GM12875 (cell line): ENCODE results near the gene NKAIN1.
"Not testable (repeated sequence)": the region's sequence is repeated elsewhere in the genome, so short reads cannot be mapped to it uniquely, and the experiment has no call there.

Source experiments
- H3K4me3 ChIP-seq: one replicate; pipeline ENCODE4 v1.5.1; 2011; ENCODE audit warnings: low read depth, low read length, control low read depth
- CTCF ChIP-seq: IDR thresholded peaks from 2 replicates; pipeline ENCODE4 v1.5.1; 2011; ENCODE audit warnings: low read depth, mild to moderate bottlenecking, control low read depth, inconsistent platforms, low read length, moderate library complexity, borderline replicate concordance; ENCODE audit not compliant: insufficient read depth

Gene NKAIN1

GRCh38 chr1:31239653-31240241, at the start of gene NKAIN1:
TSS of gene NKAIN1 (minus strand) at chr1:31239887. CDS start at chr1:31239547, 340 bp downstream.
- H3K4me3 ChIP-seq = no peak within 1 kb of the TSS
- no peak for TF ChIP-seq CTCF

- H3K4me3 ChIP-seq = no peak overlapping the region
- TF ChIP-seq CTCF = no peak
These were observed 49.3 kb upstream of the NKAIN1 start for GRCh38 chr1:31289021-31289420.

DNA sequence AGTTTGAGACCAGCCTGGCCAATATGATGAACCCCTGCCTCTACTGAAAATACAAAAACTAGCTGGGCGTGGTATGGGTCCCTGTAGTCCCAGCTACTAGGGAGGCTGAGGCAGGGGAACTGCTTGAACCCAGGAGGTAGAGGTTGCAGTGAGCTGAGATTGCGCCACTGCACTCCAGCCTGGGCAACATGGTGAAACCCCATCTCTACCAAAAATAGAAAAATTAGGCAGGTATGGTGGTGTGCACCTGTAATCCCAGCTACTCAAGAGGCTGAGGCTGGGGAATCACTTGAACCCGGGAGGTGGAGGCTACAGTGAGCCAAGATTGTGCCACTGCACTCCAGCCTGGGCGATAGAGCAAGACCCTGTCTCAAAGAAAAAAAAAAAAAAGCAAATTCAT, 48.1 kb upstream of the NKAIN1 start:
- H3K4me3 ChIP-seq = not testable (repeated sequence)

DNA sequence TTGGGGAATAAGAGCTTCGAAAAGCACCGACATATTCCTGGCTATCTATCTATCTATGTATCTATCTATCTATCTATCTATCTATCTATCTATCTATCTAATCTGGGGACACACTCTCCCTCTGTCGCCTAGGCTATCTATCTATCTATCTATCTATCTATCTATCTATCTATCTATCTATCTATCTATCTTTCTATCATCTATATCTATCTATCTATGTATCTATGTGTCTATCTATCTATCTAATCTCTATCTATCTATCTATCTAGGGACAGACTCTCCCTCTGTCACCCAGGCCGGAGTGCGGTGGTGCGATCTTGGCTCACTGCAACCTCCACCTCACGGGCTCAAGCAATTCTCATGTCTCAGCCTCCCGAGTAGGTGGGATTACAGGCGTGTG, 42.7 kb upstream of the NKAIN1 start:
- H3K4me3 ChIP-seq = not testable (repeated sequence)

DNA sequence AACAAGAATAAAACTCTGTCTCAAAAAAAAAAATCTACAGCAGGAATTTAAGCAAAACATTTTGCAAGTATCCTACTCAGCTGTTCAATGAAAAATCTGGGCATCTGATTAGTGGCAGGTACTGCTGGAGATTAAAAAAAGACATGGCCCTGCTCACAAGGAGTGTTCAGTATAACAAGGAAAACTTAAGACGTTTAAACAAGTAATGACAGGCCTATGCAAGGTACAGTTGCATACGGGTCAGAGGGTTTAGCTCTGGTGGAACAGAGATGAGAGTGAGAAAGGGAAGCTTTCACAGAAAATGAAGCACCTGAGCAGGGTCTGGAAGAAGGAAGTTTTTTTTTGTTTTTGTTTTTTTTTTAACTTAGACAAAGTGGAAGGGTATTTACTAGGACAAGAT, 33.9 kb upstream of the NKAIN1 start:
- no peak for TF ChIP-seq CTCF
- no peak overlapping the region for H3K4me3 ChIP-seq

- no peak for TF ChIP-seq CTCF
- no peak overlapping the region for H3K4me3 ChIP-seq
These were observed 32.7 kb upstream of the NKAIN1 start for GRCh38 chr1:31272369-31272768.

GRCh38 chr1:31266547-31266946, 26.9 kb upstream of the NKAIN1 start:
- TF ChIP-seq CTCF = no peak
- H3K4me3 ChIP-seq = no peak overlapping the region

DNA sequence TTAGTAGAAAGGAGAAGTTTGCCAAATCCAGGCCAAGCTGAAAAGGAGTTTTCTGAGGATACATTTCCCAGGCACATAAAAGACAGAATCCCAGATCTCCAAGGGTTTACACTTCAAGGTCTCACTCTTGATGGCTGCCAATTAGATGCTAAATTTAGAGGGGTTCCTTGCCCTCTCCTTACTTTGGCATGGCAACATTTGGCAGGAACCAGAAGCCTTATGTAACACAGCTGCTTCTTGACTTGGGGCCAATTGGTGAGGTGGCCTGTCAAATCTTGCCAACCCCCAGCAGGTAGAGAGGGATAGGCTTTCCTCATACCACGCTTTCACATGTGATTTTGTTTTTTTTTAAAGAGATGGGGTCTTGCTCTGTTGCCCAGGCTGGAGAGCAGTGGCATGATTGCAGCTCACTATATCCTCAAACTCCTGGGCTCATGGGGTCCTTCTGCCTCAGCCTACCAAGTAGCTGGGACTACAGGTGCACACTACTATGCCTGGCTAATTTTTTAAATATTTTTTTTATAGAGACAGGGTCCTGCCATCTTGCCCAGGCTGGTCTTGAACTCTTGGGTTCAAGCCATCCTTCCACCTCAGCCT, 25.2 kb upstream of the NKAIN1 start:
- TF ChIP-seq CTCF = no peak
- H3K4me3 ChIP-seq = no peak overlapping the region
